ACHN (cell line): ENCODE measurements around the gene OR2A5.
A peak's percentile ranks its signal among the peaks of the same experiment; 100 is the strongest.
"Not testable (repeated sequence)": the region's sequence is repeated elsewhere in the genome, so short reads cannot be mapped to it uniquely, and the experiment has no call there.

ENCODE experiments used
- DNase-seq: peaks from one replicate; pipeline ENCODE4 v3.0.0-alpha.2; 2015
- in situ Hi-C: cut with HindIII; loops from 2 replicates; pipeline ENCODE4 v1.10.0; 2017; ENCODE audit warnings: low sequenced_read_pairs, low pct_ligation_motif_present, low pct_unique_long_range_greater_than_20kb

Gene OR2A5

DNA sequence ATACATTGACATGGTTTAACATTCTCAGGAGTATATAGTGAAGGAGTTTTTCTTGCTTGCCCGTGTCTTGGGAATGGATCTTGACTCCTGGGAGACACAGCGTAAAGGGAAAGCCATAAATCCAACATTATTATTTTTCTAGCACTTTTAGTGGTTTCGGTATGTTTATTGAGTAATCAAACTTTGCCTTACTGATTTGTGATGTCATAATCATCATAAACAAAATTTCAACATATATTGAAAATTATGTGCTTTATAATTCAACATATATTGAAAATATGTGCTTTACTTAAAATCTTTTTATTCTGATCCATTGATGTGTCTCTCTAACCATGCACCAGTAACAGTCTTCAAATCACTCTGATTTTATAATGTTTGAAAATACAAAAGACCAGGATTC lies 20.2 kb upstream of the OR2A5 start:
- in situ Hi-C loops = no loop called here
- no peak for DNase-seq

DNA sequence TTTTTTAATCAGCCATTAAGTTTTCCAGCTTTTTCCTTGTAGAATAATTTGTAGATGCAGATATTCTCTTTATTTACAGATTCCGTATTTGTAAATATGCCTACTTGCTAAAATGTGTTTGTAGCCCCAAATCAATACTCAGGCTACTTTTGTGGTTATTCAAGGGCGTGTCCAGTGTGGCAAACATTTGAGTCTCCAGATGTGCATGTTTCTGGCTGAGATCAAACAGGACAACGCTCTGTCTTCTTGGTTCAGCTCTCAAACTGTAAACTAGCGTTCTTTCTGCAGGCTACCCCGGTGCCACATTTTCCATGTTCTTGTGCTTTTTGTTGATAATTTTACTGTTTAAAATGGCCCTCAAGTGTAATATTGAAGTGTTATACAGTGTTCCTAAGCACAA lies 16.2 kb upstream of the OR2A5 start:
- in situ Hi-C loops = no loop called here
- DNase-seq = no peak

DNA sequence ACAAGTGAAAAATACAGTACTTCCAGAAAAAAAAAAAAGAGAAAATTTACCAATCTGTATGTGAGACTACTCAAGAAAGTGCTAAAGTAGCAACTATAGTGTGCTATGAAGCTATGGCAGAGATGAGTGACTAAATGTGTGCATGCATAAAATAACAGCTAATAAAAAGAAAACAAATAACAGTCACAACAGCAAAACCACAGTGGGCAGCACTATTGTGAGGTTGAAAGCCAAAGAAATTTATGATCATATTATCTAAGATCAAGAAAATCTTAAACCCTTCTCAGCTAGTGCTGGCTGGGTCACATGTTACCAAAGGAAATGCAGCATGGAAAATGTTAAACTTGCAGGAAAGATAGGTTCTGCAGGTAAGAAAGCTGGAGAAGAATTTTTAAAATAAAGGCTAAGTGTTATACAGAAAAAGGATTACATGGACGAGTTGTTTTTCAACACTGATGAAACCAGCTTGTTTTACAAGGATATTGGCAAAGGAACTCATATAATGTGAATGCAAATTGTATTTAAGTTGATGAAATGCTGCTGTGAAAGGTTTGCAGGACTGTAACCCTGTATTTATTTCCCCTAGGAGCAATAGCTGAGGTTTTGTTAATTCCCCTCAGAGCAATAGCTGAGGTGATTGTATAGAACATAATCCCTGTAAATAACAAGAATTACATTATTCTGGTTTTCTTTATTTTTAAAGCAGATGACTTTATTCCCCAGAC lies 15.6 kb upstream of the OR2A5 start:
- DNase-seq = no peak
- in situ Hi-C loops = no loop called here

DNA sequence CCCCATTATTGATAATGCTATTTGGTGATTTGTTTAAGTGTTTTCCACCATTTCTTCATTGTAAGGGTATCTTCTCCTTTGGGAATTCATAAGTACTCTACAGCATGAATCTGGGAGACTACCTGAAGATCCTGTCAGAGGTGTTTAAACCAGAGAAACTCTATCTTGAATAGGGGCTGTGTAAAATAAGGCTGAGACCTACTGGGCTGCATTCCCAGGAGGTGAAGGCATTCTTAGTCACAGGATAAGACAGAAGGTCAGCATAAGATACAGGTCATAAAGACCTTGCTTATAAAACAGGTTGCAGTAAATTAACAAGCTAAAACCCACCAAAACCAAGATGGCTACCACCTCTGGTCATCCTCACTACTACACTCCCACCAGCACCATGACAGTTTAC lies 13.4 kb upstream of the OR2A5 start:
- DNase-seq = no peak
- in situ Hi-C loops = no loop called here

DNA sequence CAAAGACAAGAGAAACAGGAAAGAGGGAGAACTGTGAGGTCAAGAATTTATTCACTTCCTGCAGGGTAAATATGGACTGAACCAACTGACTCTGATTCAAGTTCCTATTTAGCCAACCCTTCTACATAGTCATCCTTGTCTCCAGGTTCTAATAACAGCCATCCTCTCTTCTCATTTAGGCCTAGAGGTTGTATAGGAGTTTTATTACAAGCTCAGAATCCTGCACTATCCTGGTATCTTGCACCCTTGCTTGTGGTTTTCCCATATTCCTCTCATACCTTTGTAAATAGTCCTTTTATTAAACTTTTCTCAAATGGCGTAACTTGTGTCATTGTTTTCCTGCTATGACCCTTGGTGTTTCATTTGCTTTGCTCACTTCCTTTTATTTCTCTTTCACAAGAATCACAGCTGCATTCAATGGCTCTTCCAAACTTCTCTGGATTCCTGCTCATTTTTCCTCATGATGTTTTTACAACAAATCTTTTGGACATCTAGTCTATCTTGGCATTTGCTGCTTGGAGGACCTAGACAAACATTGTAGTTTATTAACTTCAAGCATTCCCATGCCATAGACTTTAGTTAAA lies 12.4 kb upstream of the OR2A5 start:
- DNase-seq = no peak
- in situ Hi-C loops = no loop called here

DNA sequence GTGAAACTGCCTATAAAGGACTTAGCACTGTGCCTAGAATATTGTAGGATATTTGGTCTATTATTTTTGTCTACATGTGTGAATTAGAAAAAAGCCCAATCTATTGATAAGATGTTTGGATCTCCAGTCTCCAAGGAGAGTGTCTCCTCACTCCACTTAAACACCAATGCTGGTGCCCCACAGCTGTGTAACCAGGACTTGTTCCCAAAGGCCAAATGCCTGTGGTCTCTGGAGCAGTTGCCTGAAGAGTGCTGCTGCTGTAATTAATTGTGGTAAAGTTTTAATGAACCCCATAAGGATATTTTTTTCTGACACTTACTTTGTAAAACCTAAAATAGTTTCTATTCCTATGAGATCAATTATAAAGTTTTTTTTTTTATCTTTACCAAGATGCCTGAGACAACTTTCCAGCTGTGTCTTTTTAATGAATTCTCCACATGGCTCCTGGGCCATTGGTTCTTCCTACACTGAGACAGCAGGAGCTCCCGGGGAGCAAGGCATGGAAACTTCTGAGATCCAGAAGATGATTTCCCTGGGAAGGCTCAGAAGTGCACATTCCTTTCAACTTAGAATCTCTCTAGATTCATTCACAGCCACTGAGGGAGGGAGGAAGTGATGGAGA lies 11.2 kb upstream of the OR2A5 start:
- in situ Hi-C loops = no loop called here
- DNase-seq = no peak

DNA sequence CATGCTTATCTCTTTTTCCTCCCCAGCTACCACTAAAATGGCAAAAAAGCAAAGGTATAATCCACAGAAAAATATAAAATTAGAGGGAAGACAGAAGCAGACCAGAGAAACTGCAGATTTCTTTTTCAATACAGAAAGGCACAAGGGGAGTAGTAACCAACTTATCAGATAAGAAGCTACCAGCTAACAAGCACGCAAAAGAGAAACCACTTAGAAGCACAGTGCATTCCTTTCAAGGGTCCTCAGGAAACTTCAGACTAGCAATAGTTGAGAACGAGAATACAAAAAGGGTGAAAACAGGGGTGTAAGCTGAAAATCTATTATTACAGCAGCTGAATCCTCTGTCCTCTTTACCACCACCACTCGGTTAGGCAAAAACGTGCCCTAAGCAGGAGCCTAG lies 9.9 kb upstream of the OR2A5 start:
- in situ Hi-C loops = no loop called here
- DNase-seq = no peak

DNA sequence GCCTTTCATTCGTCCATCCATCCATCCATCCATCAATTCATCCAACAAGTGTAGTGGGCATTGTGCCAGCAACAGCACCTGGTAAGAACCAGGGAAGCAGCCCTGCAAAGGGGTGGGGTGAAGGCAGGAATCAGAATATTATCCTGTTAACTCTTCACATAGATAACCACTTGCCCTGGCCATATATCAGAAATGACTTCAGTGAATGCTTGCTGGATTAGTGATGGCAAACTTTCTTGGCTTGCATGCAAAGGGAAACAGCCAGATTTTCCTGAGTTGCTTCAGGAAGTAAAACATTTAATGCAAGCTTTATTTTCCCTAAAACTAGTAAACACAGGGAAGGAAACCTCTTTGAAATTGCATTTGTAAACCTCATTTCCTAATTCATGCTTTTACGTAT lies 743 bp downstream of the OR2A5 start:
- in situ Hi-C loops = no loop called here
- no peak for DNase-seq

DNA sequence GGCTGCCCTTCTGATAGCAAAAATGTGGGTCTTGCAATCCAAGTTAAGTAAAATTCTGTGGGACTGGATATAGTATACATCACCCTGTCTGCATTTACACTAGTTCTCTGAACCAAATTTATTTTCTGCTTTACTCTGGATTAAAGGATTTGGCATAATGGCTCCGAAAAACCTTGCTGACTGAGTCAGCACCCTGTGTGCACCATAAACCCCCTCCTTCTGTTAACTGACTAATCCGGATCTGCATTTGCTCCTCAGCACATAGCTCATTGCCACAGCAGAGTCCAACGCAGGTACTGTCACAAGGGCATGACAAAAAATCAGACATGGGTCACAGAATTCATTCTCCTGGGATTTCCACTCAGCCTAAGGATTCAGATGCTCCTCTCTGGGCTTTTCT lies 1.3 kb downstream of the OR2A5 start:
- DNase-seq = no peak
- in situ Hi-C loops = no loop called here

DNA sequence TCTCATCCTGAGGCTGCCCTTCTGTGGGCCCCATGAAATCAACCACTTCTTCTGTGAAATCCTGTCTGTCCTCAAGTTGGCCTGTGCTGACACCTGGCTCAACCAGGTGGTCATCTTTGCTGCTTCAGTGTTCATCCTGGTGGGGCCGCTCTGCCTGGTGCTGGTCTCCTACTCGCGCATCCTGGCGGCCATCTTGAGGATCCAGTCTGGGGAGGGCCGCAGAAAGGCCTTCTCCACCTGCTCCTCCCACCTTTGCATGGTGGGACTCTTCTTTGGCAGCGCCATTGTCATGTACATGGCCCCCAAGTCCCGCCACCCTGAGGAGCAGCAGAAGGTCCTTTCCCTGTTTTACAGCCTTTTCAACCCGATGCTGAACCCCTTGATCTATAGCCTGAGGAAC lies 2.1 kb downstream of the OR2A5 start:
- DNase-seq, in situ Hi-C loops: not testable (repeated sequence)

DNA sequence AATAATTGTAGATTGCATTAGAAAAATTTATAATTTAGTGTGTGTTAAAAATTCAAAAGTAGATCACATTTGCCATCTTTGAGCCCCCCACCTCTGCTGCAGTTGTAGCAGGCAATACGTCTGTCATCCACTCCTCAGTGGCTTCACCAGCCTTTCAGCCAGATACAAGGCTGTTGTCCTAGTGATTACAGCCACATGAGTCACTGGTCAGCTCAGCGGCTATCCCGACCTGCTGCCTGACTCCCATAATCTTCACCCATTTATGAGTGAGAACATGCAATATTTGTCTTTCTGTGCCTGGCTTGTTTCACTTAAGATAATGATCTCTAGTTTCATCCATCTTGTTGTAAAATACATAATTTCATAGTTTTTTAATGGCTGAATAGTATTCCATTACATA lies 9.2 kb downstream of the OR2A5 start:
- in situ Hi-C loops = no loop called here
- DNase-seq = no peak

DNA sequence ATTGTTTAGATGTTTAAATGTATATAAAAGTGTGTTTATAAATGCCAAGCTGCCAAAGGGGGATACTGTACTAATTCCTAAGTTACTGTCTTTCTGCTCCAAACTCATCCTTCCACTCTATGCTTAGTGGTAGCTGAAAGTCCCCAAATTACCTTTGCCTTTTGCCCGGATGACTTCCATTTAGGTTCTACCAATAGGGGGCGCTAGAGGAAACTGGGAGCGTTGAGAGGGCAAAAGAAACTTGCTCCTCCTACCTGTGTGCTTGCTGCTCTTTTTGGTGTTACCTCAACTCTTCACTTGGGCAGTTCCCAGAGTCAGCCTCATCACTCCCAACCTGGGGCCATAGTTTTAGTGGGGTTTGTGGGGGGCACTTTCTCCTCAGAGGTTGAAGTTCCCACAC lies 15.0 kb downstream of the OR2A5 start:
- in situ Hi-C loops = no loop called here
- peak; percentile 48 for DNase-seq

DNA sequence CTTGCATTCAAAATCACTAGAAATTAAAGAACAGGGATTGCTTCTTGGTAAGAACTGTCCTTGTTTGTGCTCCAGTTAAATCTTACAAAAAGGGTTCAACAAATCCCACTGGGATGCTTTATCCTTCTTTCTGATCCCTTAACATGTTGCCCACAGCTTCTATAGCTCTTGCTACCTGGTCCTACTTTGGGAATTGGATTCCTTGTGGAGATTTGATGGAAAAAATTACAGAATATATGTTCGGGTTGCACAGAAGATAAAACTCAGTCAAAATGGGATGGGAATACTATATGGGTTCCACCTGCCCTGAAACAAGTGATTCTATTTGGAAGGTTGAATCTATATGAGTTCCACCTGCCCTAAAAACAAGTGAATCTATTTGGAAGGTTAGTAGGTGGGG lies 20.8 kb downstream of the OR2A5 start, which contains the start of gene OR2A25:
Gene OR2A25, plus strand, starts transcription at position 301 of the 400 bp plus-strand sequence. CDS start 4,409 bp downstream, outside the sequence.
- DNase-seq = no peak
- in situ Hi-C loops = no loop called here

DNA sequence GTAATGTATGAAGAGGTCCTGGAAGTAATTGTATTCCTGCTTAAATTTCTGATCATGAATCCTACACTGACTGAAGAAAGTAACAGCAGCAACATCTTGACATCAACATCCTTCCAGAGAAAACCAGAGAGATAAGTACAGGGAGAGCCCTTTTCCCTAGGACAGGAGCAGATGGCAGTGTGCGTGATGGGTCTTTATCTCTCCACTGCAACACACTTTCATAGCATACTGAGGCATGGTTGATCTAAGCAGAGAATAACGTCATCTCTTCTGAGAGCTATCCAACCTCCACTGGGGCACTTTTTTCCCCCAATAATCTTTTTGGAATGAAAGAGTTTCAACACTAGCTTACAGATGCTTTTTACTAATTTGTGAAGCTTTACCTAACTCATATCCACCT lies 21.2 kb downstream of the OR2A5 start:
- no peak for DNase-seq
- in situ Hi-C loops = no loop called here

DNA sequence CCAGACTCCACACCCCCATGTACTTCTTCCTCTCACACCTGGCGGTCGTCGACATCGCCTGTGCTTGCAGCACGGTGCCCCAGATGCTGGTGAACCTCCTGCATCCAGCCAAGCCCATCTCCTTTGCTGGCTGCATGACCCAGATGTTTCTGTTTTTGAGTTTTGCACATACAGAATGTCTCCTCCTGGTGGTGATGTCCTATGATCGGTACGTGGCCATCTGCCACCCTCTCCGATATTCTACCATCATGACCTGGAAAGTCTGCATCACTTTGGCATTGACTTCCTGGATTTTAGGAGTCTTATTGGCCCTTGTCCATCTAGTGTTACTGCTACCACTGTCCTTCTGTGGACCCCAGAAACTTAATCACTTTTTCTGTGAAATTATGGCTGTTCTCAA lies 25.6 kb downstream of the OR2A5 start:
- no peak for DNase-seq
- in situ Hi-C loops = no loop called here

DNA sequence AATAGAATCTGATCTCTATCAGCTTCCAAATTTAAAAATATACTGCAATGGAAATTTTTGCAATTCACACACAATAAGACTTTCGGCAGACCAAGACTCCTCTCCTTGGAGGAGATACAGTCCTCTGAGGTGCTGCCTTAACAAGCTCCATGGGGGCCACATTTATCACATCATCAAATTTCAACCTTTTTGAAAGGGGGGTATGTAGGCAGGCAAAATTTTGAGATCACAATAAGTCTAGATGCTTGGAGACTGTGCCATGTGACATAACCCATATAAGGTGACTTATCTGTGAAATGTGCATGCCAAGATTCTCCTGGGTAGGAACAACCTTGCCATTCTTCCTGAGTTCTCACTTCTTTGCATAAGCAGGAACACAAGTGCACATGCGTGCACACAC lies 37.2 kb downstream of the OR2A5 start, which contains the start of gene OR2A12:
Gene OR2A12, plus strand, starts transcription at position 301 of the 400 bp plus-strand sequence. CDS start 8,830 bp downstream, outside the sequence.
- no peak for DNase-seq
- in situ Hi-C loops = no loop called here

DNA sequence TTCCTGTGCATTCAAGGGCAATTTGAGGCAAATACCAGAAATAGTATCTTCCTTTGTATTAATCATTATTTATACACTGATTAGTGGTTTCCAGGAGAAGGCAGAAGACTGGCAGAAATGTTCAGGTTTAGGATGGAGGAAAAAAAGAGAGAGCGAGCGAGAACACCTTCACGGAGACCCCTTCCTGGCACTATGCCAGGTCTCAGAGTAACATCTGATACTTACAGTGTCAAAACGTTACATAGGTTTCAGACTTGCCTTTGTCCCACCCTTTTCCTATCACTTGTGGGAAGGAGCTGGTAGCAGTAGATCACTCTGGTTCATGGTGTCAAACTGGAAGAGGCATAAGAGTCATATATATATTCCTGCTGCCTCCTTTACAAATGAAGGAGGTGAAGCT lies 38.0 kb downstream of the OR2A5 start:
- no peak for DNase-seq

DNA sequence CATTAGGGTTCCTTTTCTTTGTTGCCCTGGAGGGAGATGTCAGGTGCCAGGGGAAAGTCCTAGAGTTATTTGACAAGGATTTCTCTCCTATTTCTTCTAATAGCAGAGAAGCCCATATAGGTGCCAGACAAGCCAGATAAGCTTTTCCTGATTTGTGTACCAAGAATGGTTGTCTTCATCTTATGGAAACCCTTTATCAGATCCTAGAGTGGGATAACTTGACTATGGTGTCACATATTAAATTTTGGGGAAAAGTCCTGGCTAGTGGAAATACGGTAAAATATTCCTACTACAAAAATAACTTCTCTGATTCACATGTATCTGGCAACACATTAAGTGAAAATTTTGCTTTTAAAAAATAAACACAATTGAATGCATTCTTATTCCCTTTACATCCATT lies 38.5 kb downstream of the OR2A5 start:
- in situ Hi-C loops = no loop called here
- no peak for DNase-seq

More for the DNA sequence above, 38.0 kb downstream of the OR2A5 start:
- in situ Hi-C loops = no loop called here

DNA sequence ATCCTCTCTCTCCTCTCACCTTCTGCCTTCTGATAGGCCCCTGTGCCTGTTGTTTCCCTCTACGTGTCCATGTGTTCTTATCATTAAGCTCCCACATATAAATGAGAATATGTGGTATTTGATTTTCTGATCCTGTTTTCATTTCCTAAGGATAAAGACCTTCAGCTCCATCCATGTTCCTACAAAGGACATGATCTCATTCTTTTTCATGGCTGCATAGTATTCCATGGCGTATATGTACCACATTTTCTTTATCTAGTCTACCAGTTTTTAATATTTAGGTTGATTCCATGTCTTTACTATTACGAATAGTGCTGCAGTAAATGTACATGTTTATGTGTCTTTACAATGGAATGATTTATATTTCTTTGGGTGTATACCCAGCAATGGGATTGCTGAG lies 41.9 kb downstream of the OR2A5 start:
- in situ Hi-C loops = no loop called here
- no peak for DNase-seq

DNA sequence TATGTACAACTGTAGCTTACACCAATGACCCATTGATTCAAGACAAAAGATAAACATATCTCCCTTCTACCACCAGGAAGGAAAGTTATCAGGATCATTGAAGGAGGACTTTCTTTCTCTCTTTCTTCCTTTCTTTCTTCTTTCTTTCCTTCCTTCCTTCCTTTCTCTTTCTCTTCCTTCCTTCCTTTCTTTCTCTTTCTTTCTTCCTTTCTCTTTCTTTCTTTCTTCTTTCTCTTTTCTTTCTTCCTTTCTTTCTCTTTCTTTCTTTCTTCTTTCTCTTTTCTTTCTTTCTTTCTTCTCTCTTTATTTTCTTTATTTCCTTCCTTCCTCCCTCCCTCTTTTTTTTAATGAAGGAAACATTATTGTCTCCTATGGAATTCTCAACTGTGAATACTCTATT lies 50.0 kb downstream of the OR2A5 start:
- DNase-seq = no peak
- in situ Hi-C loops = no loop called here
